Glomerular endothelial cell (primary cell): ENCODE results near the gene ATP8A2. TPM values are rescaled to one million over a fixed set of nuclear protein-coding genes. Genes with fewer than 3 reads are reported as not detected.

ENCODE experiments used
- DNase-seq: peaks from one replicate; pipeline ENCODE4 v3.0.0-alpha.2; 2011; ENCODE audit warnings: low read depth, low spot score; ENCODE audit errors: extremely low read depth
- total RNA-seq: library from RNA; depleted of rRNA; stranded (reverse); fragments of >200 nt; gene quantifications from 2 replicates; pipeline ENCODE4 v1.2.3, GENCODE V29; 2015

Gene ATP8A2
- total RNA-seq, 1 donor from 2014 or later, result 0.12 TPM

- DNase-seq, result no peak
Observed at GRCh38 chr13:25902891-25903341, 531.1 kb downstream of the ATP8A2 start.

DNA sequence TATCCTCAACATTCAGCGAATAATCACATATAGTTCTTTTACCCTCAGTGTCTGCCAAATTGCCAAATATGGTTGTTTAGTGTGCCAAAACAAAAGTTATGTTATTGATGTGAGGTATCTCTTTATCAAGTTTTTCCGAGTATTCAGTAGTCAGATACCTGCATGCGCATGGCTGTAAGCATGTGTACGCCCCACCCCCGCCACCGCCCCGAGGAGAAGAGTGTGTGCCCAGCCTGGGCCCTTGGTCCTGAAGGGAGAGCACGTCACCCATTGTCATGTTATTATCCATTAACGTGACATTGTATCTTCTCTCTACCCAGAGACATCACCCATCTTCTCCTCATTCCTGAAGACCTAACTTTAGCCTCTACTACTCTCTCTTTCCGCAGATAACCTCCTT, 533.1 kb downstream of the ATP8A2 start:
- no peak for DNase-seq

GRCh38 chr13:25905611-25906010, 533.8 kb downstream of the ATP8A2 start:
- no peak for DNase-seq

- DNase-seq, result no peak
Observed at GRCh38 chr13:25906191-25906661, 534.5 kb downstream of the ATP8A2 start.

GRCh38 chr13:25908366-25908765, 536.6 kb downstream of the ATP8A2 start:
- DNase-seq, result no peak

DNA sequence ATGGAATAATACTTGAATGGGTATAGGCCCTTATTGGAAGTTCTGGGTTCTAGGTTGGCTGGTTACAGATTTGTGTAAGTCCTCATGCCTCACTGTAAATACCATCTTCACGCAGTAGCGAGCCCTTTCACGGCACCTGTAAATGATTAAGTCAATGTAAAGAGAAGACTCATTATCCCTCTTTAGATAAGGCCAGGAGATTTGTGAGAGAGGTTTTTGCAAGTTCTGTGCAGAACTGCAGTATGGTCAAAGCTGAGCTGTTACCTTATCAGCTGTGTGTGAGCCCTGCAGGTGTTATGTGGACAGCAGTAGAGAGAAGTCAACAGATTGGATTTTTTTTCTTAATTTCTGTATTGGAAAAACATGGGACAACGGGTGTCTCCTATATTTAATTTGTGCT, 538.5 kb downstream of the ATP8A2 start:
- DNase-seq, result no peak

GRCh38 chr13:25910991-25911419, 539.2 kb downstream of the ATP8A2 start:
- no peak for DNase-seq

DNA sequence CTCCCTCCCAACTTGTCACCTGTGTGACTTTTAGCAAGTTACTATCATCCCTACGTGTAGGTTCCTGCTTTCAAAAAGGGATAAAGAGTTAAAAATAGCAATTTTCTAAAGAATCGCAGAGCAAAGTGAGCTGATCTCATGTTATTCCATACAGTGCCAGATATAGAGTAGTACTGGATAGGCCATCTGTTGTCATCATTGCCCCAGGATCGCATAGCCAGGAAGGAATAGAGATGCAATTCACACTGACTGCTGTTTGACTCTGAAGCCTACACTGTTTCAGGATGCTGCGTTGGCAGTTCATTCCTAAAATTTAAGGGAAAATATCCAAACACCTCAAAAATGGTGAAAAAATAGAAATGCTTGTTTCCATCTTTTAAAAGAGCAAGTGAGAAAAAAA, 541.2 kb downstream of the ATP8A2 start:
- DNase-seq, result no peak

DNA sequence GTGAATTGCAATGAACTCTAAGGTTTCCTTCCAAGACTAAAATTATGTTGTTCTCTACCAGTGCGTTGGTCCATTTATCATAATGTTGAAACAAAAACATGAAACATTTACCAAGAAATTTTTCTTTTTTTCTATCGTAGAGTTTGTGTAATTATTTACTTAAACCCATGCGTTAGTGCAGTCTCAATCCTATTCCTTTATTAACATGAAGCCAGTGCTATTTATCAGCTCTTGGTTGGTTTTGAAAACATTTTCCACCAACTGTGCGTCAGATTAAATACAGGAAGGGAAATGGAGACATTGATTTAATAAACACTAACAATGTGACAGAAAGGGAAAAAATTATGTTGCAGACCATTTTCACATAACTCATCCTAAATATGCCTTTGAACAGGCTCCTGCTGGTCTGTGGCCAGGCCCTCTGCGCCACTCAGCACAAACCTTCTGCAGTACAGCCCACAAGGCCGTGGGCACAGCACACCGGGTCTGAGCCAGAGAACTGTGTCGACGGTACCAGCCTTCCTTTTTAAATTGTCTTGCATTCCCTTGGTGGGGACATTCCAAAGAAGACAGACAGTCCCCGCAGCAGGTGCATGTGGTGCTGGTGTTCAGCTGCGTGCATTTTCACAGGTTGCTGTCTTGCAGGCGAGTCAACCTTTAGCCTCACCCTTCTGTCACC, 544.2 kb downstream of the ATP8A2 start:
- DNase-seq, result no peak

DNA sequence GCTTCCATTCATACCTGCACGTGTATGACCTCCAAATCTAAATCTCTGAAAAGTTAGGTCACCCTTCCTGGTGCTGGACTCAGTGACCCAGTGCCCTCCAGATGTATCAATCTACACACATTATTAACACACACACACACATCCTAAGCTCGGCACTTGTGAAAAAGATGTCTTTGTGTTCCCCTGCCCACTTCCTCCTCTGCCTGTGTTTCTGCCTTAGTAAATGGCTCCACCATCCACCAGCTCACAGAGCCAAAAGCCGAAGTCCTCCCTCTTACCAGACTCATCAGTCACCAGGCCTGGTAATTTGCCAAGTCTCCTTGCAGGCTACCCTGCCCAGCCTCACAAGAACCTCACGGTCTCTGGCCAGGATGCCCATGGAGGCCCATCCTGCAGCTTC, 548.5 kb downstream of the ATP8A2 start:
- DNase-seq, result no peak

DNA sequence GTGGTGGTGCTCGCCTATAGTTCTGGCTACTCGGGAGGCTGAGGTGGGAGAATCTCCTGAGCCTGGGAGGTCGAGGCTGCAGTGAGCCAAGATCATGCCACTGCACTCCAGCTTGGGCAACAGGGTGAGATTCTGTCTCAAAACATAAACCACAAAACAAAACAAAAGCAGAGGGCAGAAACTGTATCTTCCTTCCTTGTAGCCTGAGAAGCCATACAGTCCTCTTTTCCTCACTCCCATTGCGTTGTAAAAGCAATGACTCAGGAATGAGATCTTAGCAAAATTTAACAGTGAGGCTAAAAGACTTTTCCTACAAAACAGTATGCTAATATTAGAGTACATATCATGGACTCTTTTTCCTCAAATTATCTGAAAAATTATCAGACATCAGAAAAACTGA, 549.2 kb downstream of the ATP8A2 start:
- DNase-seq, result no peak

GRCh38 chr13:25922376-25922775, 550.6 kb downstream of the ATP8A2 start:
- no peak for DNase-seq

- no peak for DNase-seq
Observed at GRCh38 chr13:25923217-25924085, 551.7 kb downstream of the ATP8A2 start.

GRCh38 chr13:25927363-25927762, 555.6 kb downstream of the ATP8A2 start:
- DNase-seq, result no peak

DNA sequence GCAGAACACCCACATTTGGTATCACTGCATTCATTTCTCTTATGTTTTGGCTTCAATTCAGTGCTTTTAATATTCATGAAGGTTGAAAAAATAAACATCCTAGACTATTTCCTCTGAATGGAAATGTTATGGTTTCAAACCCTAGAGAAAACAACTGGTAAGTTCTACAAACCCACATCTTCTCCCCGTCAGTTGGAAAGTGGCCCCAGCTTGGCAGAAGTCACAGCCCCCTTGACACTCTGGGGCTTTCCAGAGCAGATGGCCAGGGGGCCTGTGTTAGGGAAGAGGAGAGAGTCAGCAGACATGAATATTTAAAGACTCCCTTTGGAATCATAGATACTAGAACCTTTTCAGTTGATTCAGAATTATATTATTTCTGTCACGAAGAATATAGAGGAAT, 556.2 kb downstream of the ATP8A2 start:
- no peak for DNase-seq

DNA sequence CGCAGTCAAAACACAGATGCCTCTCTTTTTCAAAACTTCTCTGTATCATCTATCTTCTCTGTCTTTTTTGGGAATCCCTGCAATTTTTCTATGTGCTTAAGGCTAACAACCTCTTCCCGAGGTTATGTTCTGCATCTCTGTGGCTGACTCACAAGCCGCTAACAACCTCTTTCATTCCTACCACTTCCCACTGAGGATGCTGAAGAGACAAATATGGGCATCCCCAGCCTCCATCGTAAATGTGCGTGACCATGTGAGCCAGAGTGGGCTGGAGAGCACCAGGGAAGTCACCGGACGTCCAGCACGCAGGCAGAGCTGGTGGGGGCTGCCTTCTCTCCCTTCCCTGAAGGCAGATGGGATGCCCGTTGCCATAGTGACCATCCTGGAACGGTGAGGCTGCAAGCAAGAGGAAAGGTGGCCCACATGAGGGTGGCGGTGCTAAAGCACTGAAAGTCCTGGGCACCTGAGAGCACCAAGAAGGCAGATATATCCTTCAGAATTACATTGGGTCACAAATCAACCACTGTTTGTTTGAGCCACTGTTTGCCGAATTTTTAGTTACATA, 557.2 kb downstream of the ATP8A2 start:
- no peak for DNase-seq

GRCh38 chr13:25929816-25930215, 558.0 kb downstream of the ATP8A2 start:
- DNase-seq, result no peak

- DNase-seq, result no peak
Observed at GRCh38 chr13:25930653-25931052, 558.9 kb downstream of the ATP8A2 start.

- no peak for DNase-seq
Observed at GRCh38 chr13:25932365-25932764, 560.6 kb downstream of the ATP8A2 start.

DNA sequence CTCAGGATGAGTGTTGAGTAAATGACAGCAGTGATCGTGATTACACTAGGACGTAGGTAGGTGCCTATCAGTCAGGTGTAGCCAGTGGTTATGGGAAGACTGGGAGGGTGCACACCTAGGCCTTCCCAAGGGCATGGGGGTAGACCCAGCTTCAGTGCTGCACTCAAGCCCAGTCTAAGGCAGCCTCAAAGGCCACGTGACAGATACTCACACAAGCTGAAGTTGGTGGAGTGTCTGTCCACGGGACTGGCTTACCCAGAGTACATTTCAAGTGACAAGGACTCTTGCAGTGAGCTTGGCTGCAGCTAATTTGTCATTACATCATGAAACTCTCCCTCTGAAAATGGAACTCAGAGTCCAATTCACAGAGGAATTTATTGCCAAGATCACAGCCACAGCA, 561.7 kb downstream of the ATP8A2 start:
- DNase-seq, result no peak

GRCh38 chr13:25934127-25934526, 562.4 kb downstream of the ATP8A2 start:
- no peak for DNase-seq
